A549 (cell line): ENCODE results near the gene MEPE. TPM values are rescaled to one million over a fixed set of nuclear protein-coding genes. Genes with fewer than 3 reads are reported as not detected.

ENCODE experiments used
- ATAC-seq, 2 experiments: fragments of 200-7000 bp in 1 of 2; fragments of >200 bp in 1 of 2; cut with Nextera tagmentation in 1 of 2; cut with Tn5 transposase in 1 of 2; 3 replicates each; pipeline versions ENCODE4 v1.8.0 to v1.9.1; 2018 to 2020; ENCODE audit warnings: mild to moderate bottlenecking in 1 of 2, moderate library complexity in 1 of 2
- CTCF ChIA-PET: fragments of 300-600 bp; sonication (Branson Sonifier 250); formaldehyde crosslinking; extraction: SDS; loops from one replicate; lab custom pipeline; 2021; ENCODE audit warnings: antibody characterized with exemption, inconsistent platforms; lab: Yijun Ruan, JAX
- POLR2A ChIA-PET: fragments of 350-600 bp; formaldehyde crosslinking; extraction: SDS; loops from one replicate; lab custom pipeline; 2021; ENCODE audit warnings: antibody characterized with exemption, inconsistent platforms; lab: Yijun Ruan, JAX
- DNase-seq, 2 experiments: peaks; one replicate each; pipeline versions ENCODE4 v3.0.0 to v3.0.0-alpha.2; 2011 to 2016; ENCODE audit warnings: low read depth in 1 of 2, low spot score in 1 of 2
- FAIRE-seq: peaks from 2 replicates; lab custom pipeline; 2011; peaks lifted over from hg19 to GRCh38; lab: Jason Lieb, UNC
- H3K27ac ChIP-seq, 2 experiments: fragments of >200 bp; sonication (Bioruptor Twin); formaldehyde crosslinking; 3 replicates each; pipeline ENCODE4 v1.5.1; 2016 to 2017
- H3K4me1 ChIP-seq: fragments of >200 bp; sonication (Bioruptor Twin); formaldehyde crosslinking; 3 replicates; pipeline ENCODE4 v1.6.1; 2016
- H3K4me2 ChIP-seq: fragments of >200 bp; sonication (Bioruptor Twin); formaldehyde crosslinking; 3 replicates; pipeline ENCODE4 v1.6.1; 2016
- H3K4me3 ChIP-seq: fragments of >200 bp; sonication (Bioruptor Twin); formaldehyde crosslinking; 3 replicates; pipeline ENCODE4 v1.5.1; 2016
- H3K9me3 ChIP-seq: fragments of >200 bp; sonication (Bioruptor Twin); formaldehyde crosslinking; 3 replicates; pipeline ENCODE4 v1.6.1; 2016
- FOSL2 ChIP-seq, 2 experiments: fragments of 450-650 bp in 1 of 2; fragments of >200 bp in 1 of 2; sonication (Bioruptor Twin) in 1 of 2; formaldehyde crosslinking; IDR thresholded peaks; 2 replicates each; pipeline versions ENCODE4 v1.5.0 to v1.6.1; 2016 to 2020; ENCODE audit warnings: mild to moderate bottlenecking in 1 of 2, moderate library complexity in 1 of 2
- HOXB13 ChIP-seq: fragments of 250-450 bp; sonication (Bioruptor Pico); IDR thresholded peaks from 2 replicates; pipeline ENCODE4 v1.5.0; 2020; ENCODE audit warnings: low read depth, mild to moderate bottlenecking, moderate library complexity
- NFE2L2 ChIP-seq: fragments of 150-350 bp; conservative IDR thresholded peaks from 2 replicates; pipeline ENCODE4 v1.6.1; 2014; ENCODE audit warnings: low read length
- NPAS2 ChIP-seq: fragments of 250-450 bp; sonication (Bioruptor Pico); IDR thresholded peaks from 2 replicates; pipeline ENCODE4 v1.8.0; 2022; ENCODE audit warnings: mild to moderate bottlenecking, moderate library complexity, borderline replicate concordance
- NR3C1 ChIP-seq: fragments of >200 bp; sonication (Bioruptor Twin); formaldehyde crosslinking; IDR thresholded peaks from 3 replicates; pipeline ENCODE4 v1.6.1; 2017
- WGBS: methylation state at CpG from one replicate; pipeline ENCODE4 v1.1.6; 2017; ENCODE audit errors: missing lambda C conversion rate; 5-methylcytosine and 5-hydroxymethylcytosine counted together
- polyA plus RNA-seq, 4 experiments: library from polyadenylated mRNA; depleted of rRNA in 3 of 4; stranded (reverse); fragments of >200 nt; fragmentation: RNase III in 1 of 4; extraction: RNeasy Plus Mini Kit Qiagen cat#74134 plus additional on column Dnase treatment in 1 of 4; gene quantifications; 2 replicates in 3 of 4; 3 replicates in 1 of 4; pipeline ENCODE4 v1.2.3, GENCODE V29; 2011 to 2017
- TF ChIP-seq, protein P1 (sequence below): fragments of 150-350 bp; IDR thresholded peaks from 2 replicates; pipeline ENCODE4 v1.6.1; 2014; ENCODE audit warnings: low read depth, mild to moderate bottlenecking, low read length
- TF ChIP-seq, protein P2 (sequence below): fragments of 250-450 bp; sonication (Bioruptor Pico); IDR thresholded peaks from 2 replicates; pipeline ENCODE4 v1.5.0; 2021; ENCODE audit warnings: mild to moderate bottlenecking, moderate library complexity, borderline replicate concordance
- TF ChIP-seq, protein P3 (sequence below): fragments of 450-650 bp; IDR thresholded peaks from 2 replicates; pipeline ENCODE4 v1.6.1; 2014; ENCODE audit warnings: antibody characterized with exemption
- TF ChIP-seq, protein P4 (sequence below): fragments of 200-600 bp; sonication (generic); IDR thresholded peaks from 2 replicates; pipeline ENCODE4 v1.6.1; 2016; ENCODE audit warnings: antibody characterized with exemption, mild to moderate bottlenecking, moderate library complexity

The MEPE gene
- polyA plus RNA-seq, 2 of the 4 experiments (the other 2 are of a cell fraction), result not detected

DNA sequence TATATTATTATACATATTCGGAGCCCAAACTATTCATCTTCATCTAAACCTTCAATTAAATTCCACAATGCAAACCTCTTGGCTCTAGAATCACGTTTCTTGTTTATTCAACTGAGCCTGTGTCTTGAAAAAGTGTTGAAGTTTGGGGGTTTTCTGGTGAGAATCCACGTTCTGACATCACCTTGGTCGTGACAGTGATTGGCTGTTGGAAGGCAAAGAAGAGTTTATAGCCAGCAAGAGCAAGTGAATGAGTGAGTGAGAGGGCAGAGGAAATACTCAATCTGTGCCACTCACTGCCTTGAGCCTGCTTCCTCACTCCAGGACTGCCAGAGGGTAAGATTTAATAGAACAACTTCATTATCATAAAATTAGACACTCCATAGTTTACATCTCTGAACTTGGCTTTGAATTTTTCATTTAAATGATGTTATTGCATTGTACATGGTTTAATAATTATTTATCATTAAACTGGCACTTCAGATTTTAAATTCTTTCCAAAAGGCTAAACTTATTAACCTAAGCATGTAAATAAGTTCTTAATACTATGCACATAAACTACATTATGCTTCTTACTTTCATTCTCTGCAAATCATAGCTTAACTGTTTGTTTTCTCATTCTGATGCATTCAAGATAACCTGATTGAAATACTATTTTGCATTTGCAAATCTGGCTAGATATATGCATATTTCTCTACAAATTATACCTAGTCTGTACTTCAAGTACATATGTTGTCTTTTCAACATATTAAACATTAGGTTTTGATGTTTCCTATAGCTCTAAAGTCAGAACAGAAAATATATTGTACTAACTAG, 33.3 kb upstream of the MEPE start, which contains the start of gene IBSP (continued):
- TF ChIP-seq FOSL2 (IDR thresholded peaks at IDR 0.05), result no peak
- no peak for TF ChIP-seq FOSL2 (CRISPR knock-in tag; IDR thresholded peaks at IDR 0.05)

DNA sequence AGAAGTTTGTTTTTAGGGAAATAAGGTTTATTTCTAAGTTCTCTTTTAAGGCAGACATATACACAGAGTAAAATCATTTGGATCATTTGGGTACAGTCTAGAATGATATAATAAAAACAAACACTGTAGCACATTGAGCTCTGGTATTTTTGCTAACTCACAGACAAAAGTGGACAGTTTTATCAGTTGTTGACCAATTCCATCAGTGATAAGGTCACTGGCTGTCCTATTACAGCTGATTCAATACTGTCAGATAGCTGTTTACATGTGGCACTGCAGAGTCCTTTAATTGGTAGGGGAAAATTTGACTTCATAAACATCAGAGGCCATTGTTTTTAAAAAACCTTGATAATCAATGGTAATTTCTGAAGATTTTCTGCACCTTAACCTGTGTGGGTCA, 29.9 kb upstream of the MEPE start:
- ChIA-PET CTCF (no interaction called here), POLR2A (no interaction called here)
- ATAC-seq (no peak), DNase-seq (no peak), FAIRE-seq (no peak)
- H3K4me1 ChIP-seq, result no peaks in the 10 kb centered on the region
- TF ChIP-seq NFE2L2 (no peak), HOXB13 (CRISPR knock-in tag) (no peak), NR3C1 (no peak)
- TF ChIP-seq, protein P1, sequence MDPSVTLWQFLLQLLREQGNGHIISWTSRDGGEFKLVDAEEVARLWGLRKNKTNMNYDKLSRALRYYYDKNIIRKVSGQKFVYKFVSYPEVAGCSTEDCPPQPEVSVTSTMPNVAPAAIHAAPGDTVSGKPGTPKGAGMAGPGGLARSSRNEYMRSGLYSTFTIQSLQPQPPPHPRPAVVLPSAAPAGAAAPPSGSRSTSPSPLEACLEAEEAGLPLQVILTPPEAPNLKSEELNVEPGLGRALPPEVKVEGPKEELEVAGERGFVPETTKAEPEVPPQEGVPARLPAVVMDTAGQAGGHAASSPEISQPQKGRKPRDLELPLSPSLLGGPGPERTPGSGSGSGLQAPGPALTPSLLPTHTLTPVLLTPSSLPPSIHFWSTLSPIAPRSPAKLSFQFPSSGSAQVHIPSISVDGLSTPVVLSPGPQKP, result no peak
- no peak overlapping the region for H3K4me3 ChIP-seq
- H3K27ac ChIP-seq, result no peak overlapping the region
- H3K9me3 ChIP-seq, result no peaks in the 10 kb centered on the region
- no peak overlapping the region for H3K4me2 ChIP-seq

DNA sequence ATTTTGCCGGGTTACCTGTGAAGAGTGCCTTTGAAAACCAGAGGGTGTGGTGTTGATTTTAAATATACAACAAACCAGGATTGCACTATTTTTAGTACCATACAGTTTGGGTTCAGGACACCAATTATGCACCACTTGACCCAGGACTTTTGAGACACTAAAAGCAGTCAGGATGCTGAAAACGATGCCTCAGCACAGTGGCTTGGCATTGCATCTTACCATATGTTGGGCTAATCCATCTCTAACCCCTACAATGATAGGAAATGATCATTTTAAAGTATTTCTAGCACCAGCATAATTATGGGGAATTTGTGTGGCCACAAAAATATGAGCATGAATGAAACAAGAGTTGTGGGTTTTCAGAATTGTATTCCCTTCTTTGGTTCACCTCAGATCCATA, 29.3 kb upstream of the MEPE start:
- POLR2A ChIA-PET, result no interaction called here

More for the DNA sequence above, 29.3 kb upstream of the MEPE start:
- no peak for DNase-seq
- Histone ChIP-seq H3K4me2 (no peak overlapping the region), H3K9me3 (no peaks in the 10 kb centered on the region)
- ATAC-seq, result no peak
- TF ChIP-seq NPAS2, result no peak
- TF ChIP-seq, protein P2, sequence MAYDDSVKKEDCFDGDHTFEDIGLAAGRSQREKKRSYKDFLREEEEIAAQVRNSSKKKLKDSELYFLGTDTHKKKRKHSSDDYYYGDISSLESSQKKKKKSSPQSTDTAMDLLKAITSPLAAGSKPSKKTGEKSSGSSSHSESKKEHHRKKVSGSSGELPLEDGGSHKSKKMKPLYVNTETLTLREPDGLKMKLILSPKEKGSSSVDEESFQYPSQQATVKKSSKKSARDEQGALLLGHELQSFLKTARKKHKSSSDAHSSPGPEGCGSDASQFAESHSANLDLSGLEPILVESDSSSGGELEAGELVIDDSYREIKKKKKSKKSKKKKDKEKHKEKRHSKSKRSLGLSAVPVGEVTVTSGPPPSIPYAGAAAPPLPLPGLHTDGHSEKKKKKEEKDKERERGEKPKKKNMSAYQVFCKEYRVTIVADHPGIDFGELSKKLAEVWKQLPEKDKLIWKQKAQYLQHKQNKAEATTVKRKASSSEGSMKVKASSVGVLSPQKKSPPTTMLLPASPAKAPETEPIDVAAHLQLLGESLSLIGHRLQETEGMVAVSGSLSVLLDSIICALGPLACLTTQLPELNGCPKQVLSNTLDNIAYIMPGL (CRISPR knock-in tag), result no peak
- TF ChIP-seq, protein P3, sequence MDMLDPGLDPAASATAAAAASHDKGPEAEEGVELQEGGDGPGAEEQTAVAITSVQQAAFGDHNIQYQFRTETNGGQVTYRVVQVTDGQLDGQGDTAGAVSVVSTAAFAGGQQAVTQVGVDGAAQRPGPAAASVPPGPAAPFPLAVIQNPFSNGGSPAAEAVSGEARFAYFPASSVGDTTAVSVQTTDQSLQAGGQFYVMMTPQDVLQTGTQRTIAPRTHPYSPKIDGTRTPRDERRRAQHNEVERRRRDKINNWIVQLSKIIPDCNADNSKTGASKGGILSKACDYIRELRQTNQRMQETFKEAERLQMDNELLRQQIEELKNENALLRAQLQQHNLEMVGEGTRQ, result no peak
- TF ChIP-seq, protein P4, sequence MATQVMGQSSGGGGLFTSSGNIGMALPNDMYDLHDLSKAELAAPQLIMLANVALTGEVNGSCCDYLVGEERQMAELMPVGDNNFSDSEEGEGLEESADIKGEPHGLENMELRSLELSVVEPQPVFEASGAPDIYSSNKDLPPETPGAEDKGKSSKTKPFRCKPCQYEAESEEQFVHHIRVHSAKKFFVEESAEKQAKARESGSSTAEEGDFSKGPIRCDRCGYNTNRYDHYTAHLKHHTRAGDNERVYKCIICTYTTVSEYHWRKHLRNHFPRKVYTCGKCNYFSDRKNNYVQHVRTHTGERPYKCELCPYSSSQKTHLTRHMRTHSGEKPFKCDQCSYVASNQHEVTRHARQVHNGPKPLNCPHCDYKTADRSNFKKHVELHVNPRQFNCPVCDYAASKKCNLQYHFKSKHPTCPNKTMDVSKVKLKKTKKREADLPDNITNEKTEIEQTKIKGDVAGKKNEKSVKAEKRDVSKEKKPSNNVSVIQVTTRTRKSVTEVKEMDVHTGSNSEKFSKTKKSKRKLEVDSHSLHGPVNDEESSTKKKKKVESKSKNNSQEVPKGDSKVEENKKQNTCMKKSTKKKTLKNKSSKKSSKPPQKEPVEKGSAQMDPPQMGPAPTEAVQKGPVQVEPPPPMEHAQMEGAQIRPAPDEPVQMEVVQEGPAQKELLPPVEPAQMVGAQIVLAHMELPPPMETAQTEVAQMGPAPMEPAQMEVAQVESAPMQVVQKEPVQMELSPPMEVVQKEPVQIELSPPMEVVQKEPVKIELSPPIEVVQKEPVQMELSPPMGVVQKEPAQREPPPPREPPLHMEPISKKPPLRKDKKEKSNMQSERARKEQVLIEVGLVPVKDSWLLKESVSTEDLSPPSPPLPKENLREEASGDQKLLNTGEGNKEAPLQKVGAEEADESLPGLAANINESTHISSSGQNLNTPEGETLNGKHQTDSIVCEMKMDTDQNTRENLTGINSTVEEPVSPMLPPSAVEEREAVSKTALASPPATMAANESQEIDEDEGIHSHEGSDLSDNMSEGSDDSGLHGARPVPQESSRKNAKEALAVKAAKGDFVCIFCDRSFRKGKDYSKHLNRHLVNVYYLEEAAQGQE, result no peak
- TF ChIP-seq, all 56 proteins: peak for 0
- no peak for FAIRE-seq
- WGBS, result 40% methylated on average over 2 of the region's 2 CpGs
- Histone ChIP-seq H3K4me3 (no peak overlapping the region), H3K4me1 (no peaks in the 10 kb centered on the region), H3K27ac (no peak overlapping the region)
- CTCF ChIA-PET, result no interaction called here
